HG02571 (cell line): Measurements from ENCODE around the gene RNU1-4.
"Not testable (repeated sequence)": the region's sequence is repeated elsewhere in the genome, so short reads cannot be mapped to it uniquely, and the experiment has no call there.

ENCODE experiments used
- ATAC-seq: cut with Tn5 transposase; IDR thresholded peaks from one replicate; pipeline ENCODE4 v1.9.1; 2021; ENCODE audit warnings: mild to moderate bottlenecking, moderate library complexity; ENCODE audit not compliant: unreplicated experiment

Gene RNU1-4

GRCh38 chr1:16764820-16765655 is 24.7 kb downstream of the RNU1-4 start:
- not testable (repeated sequence) for ATAC-seq

- not testable (repeated sequence) for ATAC-seq
Observed at GRCh38 chr1:16765731-16766605, 25.7 kb downstream of the RNU1-4 start.

- not testable (repeated sequence) for ATAC-seq
Observed at GRCh38 chr1:16766689-16767256, 26.5 kb downstream of the RNU1-4 start.

GRCh38 chr1:16770139-16770759 is 29.9 kb downstream of the RNU1-4 start:
- ATAC-seq, result not testable (repeated sequence)

- ATAC-seq, result not testable (repeated sequence)
Observed at GRCh38 chr1:16770896-16771446, 30.7 kb downstream of the RNU1-4 start.

- not testable (repeated sequence) for ATAC-seq
Observed at GRCh38 chr1:16772275-16773204, 32.2 kb downstream of the RNU1-4 start.

- ATAC-seq, result not testable (repeated sequence)
Observed at GRCh38 chr1:16773205-16773596, 32.9 kb downstream of the RNU1-4 start.

- not testable (repeated sequence) for ATAC-seq
Observed at GRCh38 chr1:16773723-16774122, 33.4 kb downstream of the RNU1-4 start.

GRCh38 chr1:16774773-16775172 is 34.5 kb downstream of the RNU1-4 start:
- not testable (repeated sequence) for ATAC-seq

- not testable (repeated sequence) for ATAC-seq
Observed at GRCh38 chr1:16775290-16775689, 35.0 kb downstream of the RNU1-4 start.

GRCh38 chr1:16776248-16776647 is 35.9 kb downstream of the RNU1-4 start:
- ATAC-seq, result not testable (repeated sequence)

GRCh38 chr1:16776835-16777234 is 36.5 kb downstream of the RNU1-4 start:
- ATAC-seq, result not testable (repeated sequence)

GRCh38 chr1:16777821-16778220 is 37.5 kb downstream of the RNU1-4 start:
- ATAC-seq, result not testable (repeated sequence)

GRCh38 chr1:16779525-16779924 is 39.2 kb downstream of the RNU1-4 start:
- ATAC-seq, result not testable (repeated sequence)

- ATAC-seq, result not testable (repeated sequence)
Observed at GRCh38 chr1:16781033-16781432, 40.7 kb downstream of the RNU1-4 start.

GRCh38 chr1:16781625-16782024 is 41.3 kb downstream of the RNU1-4 start:
- not testable (repeated sequence) for ATAC-seq

- ATAC-seq, result not testable (repeated sequence)
Observed at GRCh38 chr1:16784955-16785354, 44.6 kb downstream of the RNU1-4 start.

- ATAC-seq, result not testable (repeated sequence)
Observed at GRCh38 chr1:16786362-16786761, 46.0 kb downstream of the RNU1-4 start.

- ATAC-seq, result not testable (repeated sequence)
Observed at GRCh38 chr1:16787175-16787574, 46.9 kb downstream of the RNU1-4 start.
